Measurements from ENCODE around the gene ELP1. TPM values are rescaled to one million over a fixed set of nuclear protein-coding genes. Genes with fewer than 3 reads are reported as not detected.

ELP1 gene
- total RNA-seq, 1 donor from 2014 or later = 46.6 TPM

DNA sequence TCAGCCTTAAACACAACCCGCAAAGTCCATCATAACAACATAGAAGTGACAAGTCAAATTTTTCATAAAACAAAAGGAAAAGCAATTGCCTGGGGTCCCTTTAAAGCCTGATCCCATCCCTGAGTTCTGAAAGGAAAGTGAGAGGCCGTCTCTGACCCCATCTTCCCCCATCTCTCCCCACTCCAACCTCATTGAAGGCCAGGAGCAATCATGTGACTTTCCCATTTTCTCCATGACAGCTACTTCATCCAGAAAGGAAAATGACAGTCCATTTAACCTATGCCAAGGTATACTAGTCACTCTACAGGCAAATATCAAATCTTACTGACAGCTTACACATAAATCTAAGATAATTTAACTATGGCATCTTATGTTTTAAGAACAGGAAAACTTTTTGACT lies 56.4 kb downstream of the ELP1 start:
- Mint-ChIP-seq H3K4me1 (ENCODE audit: low read depth) (no peaks in the 10 kb centered on the region), H3K36me3 (ENCODE audit: insufficient read depth) (peaks cover 26% of the 10 kb centered on the region), H3K27me3 (no peaks in the 10 kb centered on the region), H3K4me3 (ENCODE audit: low read depth) (no peak overlapping the region), H3K27ac (no peak overlapping the region), H3K9me3 (ENCODE audit: low read depth) (no peaks in the 10 kb centered on the region)
- DNase-seq (ENCODE audit: low spot score, unreplicated experiment) = no peak
- TF ChIP-seq, protein P1, sequence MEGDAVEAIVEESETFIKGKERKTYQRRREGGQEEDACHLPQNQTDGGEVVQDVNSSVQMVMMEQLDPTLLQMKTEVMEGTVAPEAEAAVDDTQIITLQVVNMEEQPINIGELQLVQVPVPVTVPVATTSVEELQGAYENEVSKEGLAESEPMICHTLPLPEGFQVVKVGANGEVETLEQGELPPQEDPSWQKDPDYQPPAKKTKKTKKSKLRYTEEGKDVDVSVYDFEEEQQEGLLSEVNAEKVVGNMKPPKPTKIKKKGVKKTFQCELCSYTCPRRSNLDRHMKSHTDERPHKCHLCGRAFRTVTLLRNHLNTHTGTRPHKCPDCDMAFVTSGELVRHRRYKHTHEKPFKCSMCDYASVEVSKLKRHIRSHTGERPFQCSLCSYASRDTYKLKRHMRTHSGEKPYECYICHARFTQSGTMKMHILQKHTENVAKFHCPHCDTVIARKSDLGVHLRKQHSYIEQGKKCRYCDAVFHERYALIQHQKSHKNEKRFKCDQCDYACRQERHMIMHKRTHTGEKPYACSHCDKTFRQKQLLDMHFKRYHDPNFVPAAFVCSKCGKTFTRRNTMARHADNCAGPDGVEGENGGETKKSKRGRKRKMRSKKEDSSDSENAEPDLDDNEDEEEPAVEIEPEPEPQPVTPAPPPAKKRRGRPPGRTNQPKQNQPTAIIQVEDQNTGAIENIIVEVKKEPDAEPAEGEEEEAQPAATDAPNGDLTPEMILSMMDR (IDR thresholded peaks at IDR 0.05; ENCODE audit: unreplicated experiment) = no peak

- H3K27ac Mint-ChIP-seq = no peak overlapping the region
- TF ChIP-seq, protein P1 (IDR thresholded peaks at IDR 0.05; ENCODE audit: unreplicated experiment) = no peak
- no peak overlapping the region for H3K4me3 Mint-ChIP-seq (ENCODE audit: low read depth)
- peaks cover 33% of the 10 kb centered on the region for H3K36me3 Mint-ChIP-seq (ENCODE audit: insufficient read depth)
- H3K9me3 Mint-ChIP-seq (ENCODE audit: low read depth) = no peaks in the 10 kb centered on the region
- no peaks in the 10 kb centered on the region for H3K27me3 Mint-ChIP-seq
- no peaks in the 10 kb centered on the region for H3K4me1 Mint-ChIP-seq (ENCODE audit: low read depth)
- no peak for DNase-seq (ENCODE audit: low spot score, unreplicated experiment)
Observed at GRCh38 chr9:108876425-108876824, 57.5 kb downstream of the ELP1 start.

DNA sequence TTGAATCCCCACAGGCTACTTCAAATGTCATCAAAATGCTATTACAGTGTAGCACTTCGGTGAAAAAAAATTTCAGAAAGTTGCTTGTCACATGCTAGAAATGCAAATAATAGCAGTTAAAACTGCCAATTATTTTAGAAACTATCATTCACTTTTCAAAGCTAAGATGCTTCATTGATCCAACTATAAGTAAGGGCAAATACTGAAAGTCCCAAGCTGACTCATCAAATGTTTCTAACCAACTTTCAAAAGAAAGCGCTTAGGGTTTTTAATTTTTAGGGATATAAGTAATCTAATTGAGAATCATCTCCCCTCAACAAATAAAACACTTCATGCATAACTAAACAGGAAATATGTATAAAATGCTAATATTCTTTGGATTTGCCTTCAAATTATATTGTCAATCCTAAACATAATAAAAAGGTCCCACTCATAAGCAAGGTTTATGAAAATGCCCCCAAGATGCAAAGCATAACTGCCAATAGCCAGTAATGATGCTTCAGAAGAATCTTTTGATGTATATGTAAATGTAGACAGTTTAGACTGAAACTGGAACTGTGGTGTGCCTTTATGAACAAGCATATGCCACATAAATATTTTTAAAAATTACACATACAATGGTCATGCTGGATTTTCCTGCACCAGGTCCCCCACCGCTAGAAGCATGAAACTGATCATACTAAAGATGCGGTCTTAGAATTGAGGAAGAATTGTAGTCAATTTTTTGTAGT lies 59.7 kb downstream of the ELP1 start:
- TF ChIP-seq, protein P1 (IDR thresholded peaks at IDR 0.05; ENCODE audit: unreplicated experiment) = no peak
- peaks cover 39% of the 10 kb centered on the region for H3K36me3 Mint-ChIP-seq (ENCODE audit: insufficient read depth)
- DNase-seq (ENCODE audit: low spot score, unreplicated experiment) = no peak
- H3K27ac Mint-ChIP-seq = no peak overlapping the region
- no peaks in the 10 kb centered on the region for H3K27me3 Mint-ChIP-seq
- no peak overlapping the region for H3K4me3 Mint-ChIP-seq (ENCODE audit: low read depth)
- no peaks in the 10 kb centered on the region for H3K9me3 Mint-ChIP-seq (ENCODE audit: low read depth)
- H3K4me1 Mint-ChIP-seq (ENCODE audit: low read depth) = peaks cover 4% of the 10 kb centered on the region

GRCh38 chr9:108869092-108869725 lies 64.7 kb downstream of the ELP1 start:
- TF ChIP-seq, protein P1 (IDR thresholded peaks at IDR 0.05; ENCODE audit: unreplicated experiment) = no peak
- peaks cover 10% of the 10 kb centered on the region for H3K4me1 Mint-ChIP-seq (ENCODE audit: low read depth)
- DNase-seq (ENCODE audit: low spot score, unreplicated experiment) = no peak
- no peak overlapping the region for H3K4me3 Mint-ChIP-seq (ENCODE audit: low read depth)
- H3K27ac Mint-ChIP-seq = peak overlapping the region; percentile 39
- no peaks in the 10 kb centered on the region for H3K9me3 Mint-ChIP-seq (ENCODE audit: low read depth)
- peaks cover 28% of the 10 kb centered on the region for H3K36me3 Mint-ChIP-seq (ENCODE audit: insufficient read depth)
- no peaks in the 10 kb centered on the region for H3K27me3 Mint-ChIP-seq

- no peak overlapping the region for H3K4me3 Mint-ChIP-seq (ENCODE audit: low read depth)
- no peaks in the 10 kb centered on the region for H3K9me3 Mint-ChIP-seq (ENCODE audit: low read depth)
- TF ChIP-seq, protein P1 (IDR thresholded peaks at IDR 0.05; ENCODE audit: unreplicated experiment) = no peak
- peaks cover 10% of the 10 kb centered on the region for H3K4me1 Mint-ChIP-seq (ENCODE audit: low read depth)
- H3K27ac Mint-ChIP-seq = no peak overlapping the region
- DNase-seq (ENCODE audit: low spot score, unreplicated experiment) = no peak
- peaks cover 25% of the 10 kb centered on the region for H3K36me3 Mint-ChIP-seq (ENCODE audit: insufficient read depth)
- no peaks in the 10 kb centered on the region for H3K27me3 Mint-ChIP-seq
Observed at GRCh38 chr9:108867829-108868228, 66.1 kb downstream of the ELP1 start.

Measured in progenitor cell of endocrine pancreas (in vitro differentiated cells).